Measurements from ENCODE around the gene KCNG2. TPM values are rescaled to one million over a fixed set of nuclear protein-coding genes. Genes with fewer than 3 reads are reported as not detected.

Gene KCNG2
- polyA plus RNA-seq, 1 donor, result 0.46 TPM

- DNase-seq (ENCODE audit: low read depth), result no peak
Observed at GRCh38 chr18:79819064-79819967, 21.6 kb downstream of the KCNG2 start.

- DNase-seq (ENCODE audit: low read depth), result no peak
Observed at GRCh38 chr18:79819968-79820351, 22.2 kb downstream of the KCNG2 start.

- DNase-seq (ENCODE audit: low read depth), result no peak
Observed at GRCh38 chr18:79823120-79823519, 25.4 kb downstream of the KCNG2 start.

GRCh38 chr18:79825913-79826312 is 28.2 kb downstream of the KCNG2 start:
- DNase-seq (ENCODE audit: low read depth), result no peak

- no peak for DNase-seq (ENCODE audit: low read depth)
Observed at GRCh38 chr18:79826966-79827365, 29.2 kb downstream of the KCNG2 start.

- no peak for DNase-seq (ENCODE audit: low read depth)
Observed at GRCh38 chr18:79828258-79828657, 30.5 kb downstream of the KCNG2 start.

GRCh38 chr18:79829136-79829854 is 31.6 kb downstream of the KCNG2 start:
- no peak for DNase-seq (ENCODE audit: low read depth)

- no peak for DNase-seq (ENCODE audit: low read depth)
Observed at GRCh38 chr18:79832169-79832568, 34.4 kb downstream of the KCNG2 start.

- no peak for DNase-seq (ENCODE audit: low read depth)
Observed at GRCh38 chr18:79834834-79835233, 37.1 kb downstream of the KCNG2 start.

- no peak for DNase-seq (ENCODE audit: low read depth)
Observed at GRCh38 chr18:79841936-79842335, 44.2 kb downstream of the KCNG2 start.

GRCh38 chr18:79844999-79845563 is 47.3 kb downstream of the KCNG2 start:
- no peak for DNase-seq (ENCODE audit: low read depth)

GRCh38 chr18:79846936-79847557 is 49.3 kb downstream of the KCNG2 start:
- no peak for DNase-seq (ENCODE audit: low read depth)

GRCh38 chr18:79847606-79848293 is 50.0 kb downstream of the KCNG2 start:
- no peak for DNase-seq (ENCODE audit: low read depth)

- no peak for DNase-seq (ENCODE audit: low read depth)
Observed at GRCh38 chr18:79848294-79848578, 50.5 kb downstream of the KCNG2 start.

GRCh38 chr18:79848579-79849327 is 51.0 kb downstream of the KCNG2 start:
- DNase-seq (ENCODE audit: low read depth), result no peak

GRCh38 chr18:79849328-79850207 is 51.8 kb downstream of the KCNG2 start:
- DNase-seq (ENCODE audit: low read depth), result no peak

- no peak for DNase-seq (ENCODE audit: low read depth)
Observed at GRCh38 chr18:79850731-79851130, 53.0 kb downstream of the KCNG2 start.

GRCh38 chr18:79851489-79851888 is 53.8 kb downstream of the KCNG2 start:
- no peak for DNase-seq (ENCODE audit: low read depth)

- DNase-seq (ENCODE audit: low read depth), result no peak
Observed at GRCh38 chr18:79851950-79852349, 54.2 kb downstream of the KCNG2 start.

Data from forelimb muscle (tissue), 1 donor.